Amygdala (tissue), 56 donors: ENCODE measurements around the gene ARNT2.
A peak's percentile ranks its signal among the peaks of the same experiment; 100 is the strongest.

ENCODE experiments used
- DNase-seq, 56 donors: peaks; one replicate each; lab custom pipeline; 2025; lab: John Stamatoyannopoulos, UW

ARNT2 gene

GRCh38 chr15:80440024-80440423 lies 35.8 kb downstream of the ARNT2 start:
- no peak for DNase-seq

GRCh38 chr15:80441041-80441440 lies 36.9 kb downstream of the ARNT2 start:
- no peak for DNase-seq

- no peak for DNase-seq
These were observed 37.5 kb downstream of the ARNT2 start for GRCh38 chr15:80441714-80442113.

- peak in 3 of 56 donors; percentile 25 to 38 (median 30) for DNase-seq
These were observed 38.7 kb downstream of the ARNT2 start for GRCh38 chr15:80442728-80443403.

GRCh38 chr15:80444680-80445251 lies 40.6 kb downstream of the ARNT2 start:
- DNase-seq: no peak

GRCh38 chr15:80445300-80446041 lies 41.3 kb downstream of the ARNT2 start:
- DNase-seq: no peak

GRCh38 chr15:80447077-80447476 lies 42.9 kb downstream of the ARNT2 start:
- DNase-seq: no peak

- no peak for DNase-seq
These were observed 45.6 kb downstream of the ARNT2 start for GRCh38 chr15:80449825-80450224.

GRCh38 chr15:80450811-80451321 lies 46.7 kb downstream of the ARNT2 start:
- no peak for DNase-seq

GRCh38 chr15:80452166-80452565 lies 48.0 kb downstream of the ARNT2 start:
- DNase-seq: no peak

GRCh38 chr15:80455051-80455648 lies 51.0 kb downstream of the ARNT2 start:
- no peak for DNase-seq

GRCh38 chr15:80455668-80456442 lies 51.7 kb downstream of the ARNT2 start:
- peak in 33 of 56 donors; percentile 9 to 67 (median 31) for DNase-seq

- DNase-seq: no peak
These were observed 52.6 kb downstream of the ARNT2 start for GRCh38 chr15:80456517-80457492.

GRCh38 chr15:80457896-80458295 lies 53.7 kb downstream of the ARNT2 start:
- DNase-seq: no peak

- DNase-seq: no peak
These were observed 54.4 kb downstream of the ARNT2 start for GRCh38 chr15:80458580-80458979.

GRCh38 chr15:80459380-80459779 lies 55.2 kb downstream of the ARNT2 start:
- no peak for DNase-seq

GRCh38 chr15:80459818-80460217 lies 55.6 kb downstream of the ARNT2 start:
- peak in 2 of 56 donors; percentile 22 to 41 for DNase-seq

GRCh38 chr15:80461356-80462095 lies 57.3 kb downstream of the ARNT2 start:
- DNase-seq: no peak
